Caco-2 (cell line): Measurements from ENCODE around the gene VAV2. TPM values are rescaled to one million over a fixed set of nuclear protein-coding genes. Genes with fewer than 3 reads are reported as not detected.

Source experiments
- BruUV-seq: library from RNA; stranded (reverse); fragments of 400-500 nt; replicated peaks from 2 replicates; lab custom pipeline; 2021; lab: Mats Ljungman, UMichigan
- CTCF ChIA-PET: fragments of 300-600 bp; sonication (Branson Sonifier 250); formaldehyde crosslinking; loops from one replicate; lab custom pipeline; 2022; ENCODE audit warnings: antibody characterized with exemption; lab: Charles Lee
- POLR2A ChIA-PET: fragments of 300-600 bp; sonication (Branson Sonifier 250); formaldehyde crosslinking; loops from one replicate; lab custom pipeline; 2022; ENCODE audit warnings: antibody characterized with exemption; lab: Charles Lee
- DNase-seq, 2 experiments: peaks; one replicate each; pipeline versions ENCODE4 v3.0.0 to v3.0.0-alpha.2; 2020 to 2022
- H3K27me3 ChIP-seq: replicated peaks from 2 replicates; pipeline ENCODE4 v1.6.0; 2011; ENCODE audit warnings: low read length; ENCODE audit not compliant: control insufficient read depth, insufficient read depth
- H3K36me3 ChIP-seq: 2 replicates; pipeline ENCODE4 v1.5.1; 2011; ENCODE audit warnings: low read length; ENCODE audit not compliant: control insufficient read depth, insufficient read depth
- H3K4me1 ChIP-seq: fragments of 250-450 bp; sonication (Bioruptor Pico); 2 replicates; pipeline ENCODE4 v1.5.1; 2020; ENCODE audit warnings: mild to moderate bottlenecking
- H3K4me3 ChIP-seq: 2 replicates; pipeline ENCODE4 v1.5.1; 2011; ENCODE audit warnings: low read depth, mild to moderate bottlenecking, control low read depth, low read length
- H3K9me3 ChIP-seq: fragments of 250-450 bp; sonication (Bioruptor Pico); 2 replicates; pipeline ENCODE4 v1.5.1; 2020; ENCODE audit warnings: mild to moderate bottlenecking, moderate library complexity
- H3K27ac Mint-ChIP-seq: one replicate; pipeline ENCODE4 v1.8.0; 2022; ENCODE audit warnings: mixed read lengths; ENCODE audit not compliant: unreplicated experiment
- H3K27me3 Mint-ChIP-seq: one replicate; pipeline ENCODE4 v1.8.0; 2022; ENCODE audit warnings: mixed read lengths; ENCODE audit not compliant: insufficient read depth, unreplicated experiment
- H3K36me3 Mint-ChIP-seq: one replicate; pipeline ENCODE4 v1.8.0; 2022; ENCODE audit warnings: mild to moderate bottlenecking, mixed read lengths; ENCODE audit not compliant: insufficient read depth, unreplicated experiment
- H3K4me1 Mint-ChIP-seq: one replicate; pipeline ENCODE4 v1.8.0; 2022; ENCODE audit warnings: low read depth, mixed read lengths; ENCODE audit not compliant: unreplicated experiment
- H3K4me3 Mint-ChIP-seq: one replicate; pipeline ENCODE4 v1.8.0; 2022; ENCODE audit warnings: mild to moderate bottlenecking, moderate library complexity, mixed read lengths; ENCODE audit not compliant: unreplicated experiment
- H3K9me3 Mint-ChIP-seq: one replicate; pipeline ENCODE4 v1.8.0; 2022; ENCODE audit warnings: mixed read lengths; ENCODE audit not compliant: unreplicated experiment
- intact Hi-C: fragments of 100-400 bp; cut with micrococcal nuclease; formaldehyde crosslinking; loops from one replicate; pipeline ENCODE4 v1.10.0; 2022; ENCODE audit not compliant: unreplicated experiment
- total RNA-seq: library from RNA; stranded (reverse); gene quantifications from 2 replicates; pipeline ENCODE4 v1.2.3, GENCODE V29; 2022
- TF ChIP-seq, protein P1 (sequence below), 2 experiments: fragments of 200-600 bp in 1 of 2; IDR thresholded peaks; 1 replicate in 1 of 2; 2 replicates in 1 of 2; pipeline versions ENCODE4 v1.5.1 to v1.8.0; 2011 to 2022; ENCODE audit warnings: antibody characterized with exemption in 1 of 2, control low read depth in 1 of 2, inconsistent platforms in 1 of 2, low read depth in 1 of 2, low read length in 1 of 2, mild to moderate bottlenecking in 1 of 2, moderate library complexity in 1 of 2; ENCODE audit not compliant: insufficient read depth in 1 of 2, severe bottlenecking in 1 of 2, unreplicated experiment in 1 of 2

VAV2 gene
- total RNA-seq, 1 experiment from 2014 or later = 55.3 TPM

GRCh38 chr9:133887540-133888047 lies 104.5 kb downstream of the VAV2 start:
- Mint-ChIP-seq H3K36me3 (peaks cover 30% of the 10 kb centered on the region), H3K27ac (peak overlapping the region; percentile 89), H3K4me1 (peaks cover 32% of the 10 kb centered on the region), H3K27me3 (no peaks in the 10 kb centered on the region), H3K4me3 (peak overlapping the region; percentile 13), H3K9me3 (no peaks in the 10 kb centered on the region)
- no peaks in the 10 kb centered on the region for H3K9me3 ChIP-seq
- peaks cover 57% of the 10 kb centered on the region for H3K4me1 ChIP-seq
- ChIA-PET POLR2A (no interaction called here), CTCF (no interaction called here)
- H3K4me3 ChIP-seq = peak overlapping the region; percentile 12
- no TSS peak for BruUV-seq
- DNase-seq = no peak
- intact Hi-C loops = no loop called here
- no peaks in the 10 kb centered on the region for H3K27me3 ChIP-seq
- TF ChIP-seq, protein P1, sequence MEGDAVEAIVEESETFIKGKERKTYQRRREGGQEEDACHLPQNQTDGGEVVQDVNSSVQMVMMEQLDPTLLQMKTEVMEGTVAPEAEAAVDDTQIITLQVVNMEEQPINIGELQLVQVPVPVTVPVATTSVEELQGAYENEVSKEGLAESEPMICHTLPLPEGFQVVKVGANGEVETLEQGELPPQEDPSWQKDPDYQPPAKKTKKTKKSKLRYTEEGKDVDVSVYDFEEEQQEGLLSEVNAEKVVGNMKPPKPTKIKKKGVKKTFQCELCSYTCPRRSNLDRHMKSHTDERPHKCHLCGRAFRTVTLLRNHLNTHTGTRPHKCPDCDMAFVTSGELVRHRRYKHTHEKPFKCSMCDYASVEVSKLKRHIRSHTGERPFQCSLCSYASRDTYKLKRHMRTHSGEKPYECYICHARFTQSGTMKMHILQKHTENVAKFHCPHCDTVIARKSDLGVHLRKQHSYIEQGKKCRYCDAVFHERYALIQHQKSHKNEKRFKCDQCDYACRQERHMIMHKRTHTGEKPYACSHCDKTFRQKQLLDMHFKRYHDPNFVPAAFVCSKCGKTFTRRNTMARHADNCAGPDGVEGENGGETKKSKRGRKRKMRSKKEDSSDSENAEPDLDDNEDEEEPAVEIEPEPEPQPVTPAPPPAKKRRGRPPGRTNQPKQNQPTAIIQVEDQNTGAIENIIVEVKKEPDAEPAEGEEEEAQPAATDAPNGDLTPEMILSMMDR (IDR thresholded peaks at IDR 0.05; ENCODE audit: insufficient read depth in 1 of 2, low read depth in 1 of 2, low read length in 1 of 2, severe bottlenecking in 1 of 2, unreplicated experiment in 1 of 2) = no peak
- H3K36me3 ChIP-seq = no peaks in the 10 kb centered on the region

DNA sequence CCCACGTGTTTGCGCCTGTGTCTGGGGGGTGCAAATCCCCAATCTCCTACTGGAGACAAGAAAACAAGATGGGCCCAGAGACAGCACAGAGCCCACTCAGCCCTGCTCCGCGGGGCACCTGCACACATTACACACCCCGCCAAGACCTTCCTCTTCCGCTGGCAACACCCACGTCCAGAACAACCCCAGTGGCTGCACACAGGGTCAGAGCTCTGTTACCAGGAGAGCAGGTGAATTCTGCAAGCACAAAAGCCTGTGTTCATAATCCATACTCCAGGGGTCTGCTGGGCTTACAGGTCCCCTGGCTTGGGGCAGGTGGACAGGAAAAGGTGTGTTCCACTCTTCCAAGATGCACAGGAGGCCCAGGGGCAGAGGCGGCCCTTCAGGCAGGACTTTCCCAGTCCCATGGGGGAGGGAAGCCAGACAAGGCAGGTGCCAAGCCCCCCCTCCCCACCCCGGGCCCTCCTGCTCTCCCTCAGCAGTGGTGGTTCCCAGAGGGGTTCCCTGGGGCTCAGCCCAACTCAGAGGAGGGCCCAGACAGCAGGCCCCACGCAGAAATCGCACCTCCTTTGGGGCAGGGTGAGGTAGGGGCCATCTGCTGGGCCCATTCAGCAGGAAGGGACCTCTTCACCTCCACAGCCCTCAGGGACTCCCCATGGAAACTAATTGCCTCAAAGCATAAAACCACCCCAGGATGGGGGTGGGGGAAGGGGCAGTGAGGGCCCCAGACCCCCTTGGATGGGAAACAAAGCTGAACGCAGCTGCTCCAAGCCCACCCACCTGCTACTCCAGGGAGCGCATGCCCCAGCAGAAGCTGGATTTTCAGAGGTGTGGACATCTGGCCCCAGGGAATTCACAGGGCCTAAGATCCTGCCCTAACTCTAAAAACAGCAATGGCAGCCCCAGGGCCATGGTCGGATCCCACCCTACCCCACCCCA lies 105.3 kb downstream of the VAV2 start:
- intact Hi-C loops = no loop called here
- Histone ChIP-seq H3K27me3 (no peaks in the 10 kb centered on the region), H3K4me3 (peak overlapping the region; percentile 12), H3K9me3 (no peaks in the 10 kb centered on the region), H3K36me3 (no peaks in the 10 kb centered on the region), H3K4me1 (peaks cover 60% of the 10 kb centered on the region)
- BruUV-seq = TSS peak; percentile 26
- H3K36me3 Mint-ChIP-seq = peaks cover 26% of the 10 kb centered on the region
- H3K27me3 Mint-ChIP-seq = no peaks in the 10 kb centered on the region
- ChIA-PET POLR2A (no interaction called here), CTCF (no interaction called here)
- H3K27ac Mint-ChIP-seq = no peak overlapping the region
- H3K4me1 Mint-ChIP-seq = peaks cover 33% of the 10 kb centered on the region
- no peaks in the 10 kb centered on the region for H3K9me3 Mint-ChIP-seq
- H3K4me3 Mint-ChIP-seq = no peak overlapping the region
- TF ChIP-seq, protein P1 (IDR thresholded peaks at IDR 0.05; ENCODE audit: insufficient read depth in 1 of 2, low read depth in 1 of 2, low read length in 1 of 2, severe bottlenecking in 1 of 2, unreplicated experiment in 1 of 2) = no peak
- no peak for DNase-seq

- TF ChIP-seq, protein P1 (IDR thresholded peaks at IDR 0.05; ENCODE audit: insufficient read depth in 1 of 2, low read depth in 1 of 2, low read length in 1 of 2, severe bottlenecking in 1 of 2, unreplicated experiment in 1 of 2) = no peak
- peak overlapping the region; percentile 20 for H3K27ac Mint-ChIP-seq
- intact Hi-C loops = no loop called here
- ChIA-PET CTCF (interaction anchor here (0.7 to 0.8 kb wide), 2 partner anchors 103 to 742 kb away, joined by 3 to 4 read pairs; no protein-coding TSS in a partner anchor), POLR2A (no interaction called here)
- Histone ChIP-seq H3K36me3 (no peaks in the 10 kb centered on the region), H3K27me3 (no peaks in the 10 kb centered on the region), H3K9me3 (no peaks in the 10 kb centered on the region), H3K4me1 (peaks cover 68% of the 10 kb centered on the region), H3K4me3 (no peak overlapping the region)
- no peaks in the 10 kb centered on the region for H3K27me3 Mint-ChIP-seq
- peaks cover 34% of the 10 kb centered on the region for H3K36me3 Mint-ChIP-seq
- H3K4me1 Mint-ChIP-seq = peaks cover 35% of the 10 kb centered on the region
- no TSS peak for BruUV-seq
- no peak for DNase-seq
- no peaks in the 10 kb centered on the region for H3K9me3 Mint-ChIP-seq
- H3K4me3 Mint-ChIP-seq = no peak overlapping the region
These were observed 107.0 kb downstream of the VAV2 start for GRCh38 chr9:133884907-133885744.
